ENCODE results near the gene C5orf22.
"Not testable (repeated sequence)": the region's sequence is repeated elsewhere in the genome, so short reads cannot be mapped to it uniquely, and the experiment has no call there.

DNA sequence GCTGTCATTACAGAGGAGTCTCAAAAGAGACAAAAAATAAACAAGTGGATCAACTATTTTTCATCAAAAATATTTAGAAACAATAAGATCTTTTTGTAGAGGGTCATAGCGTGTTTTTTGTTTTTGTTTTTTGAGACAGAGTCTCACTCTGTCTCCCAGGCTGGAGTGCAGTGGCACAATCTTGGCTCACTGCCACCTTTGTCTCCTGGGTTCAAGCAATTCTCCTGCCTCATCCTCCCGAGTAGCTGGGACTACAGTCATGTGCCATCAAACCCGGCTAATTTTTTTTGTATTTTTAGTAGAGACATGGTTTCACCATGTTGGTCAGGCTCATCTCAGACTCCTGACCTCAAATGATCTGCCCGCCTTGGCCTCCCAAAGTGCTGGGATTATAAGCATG is 70.2 kb downstream of the C5orf22 start:
- TF ChIP-seq, protein P1, sequence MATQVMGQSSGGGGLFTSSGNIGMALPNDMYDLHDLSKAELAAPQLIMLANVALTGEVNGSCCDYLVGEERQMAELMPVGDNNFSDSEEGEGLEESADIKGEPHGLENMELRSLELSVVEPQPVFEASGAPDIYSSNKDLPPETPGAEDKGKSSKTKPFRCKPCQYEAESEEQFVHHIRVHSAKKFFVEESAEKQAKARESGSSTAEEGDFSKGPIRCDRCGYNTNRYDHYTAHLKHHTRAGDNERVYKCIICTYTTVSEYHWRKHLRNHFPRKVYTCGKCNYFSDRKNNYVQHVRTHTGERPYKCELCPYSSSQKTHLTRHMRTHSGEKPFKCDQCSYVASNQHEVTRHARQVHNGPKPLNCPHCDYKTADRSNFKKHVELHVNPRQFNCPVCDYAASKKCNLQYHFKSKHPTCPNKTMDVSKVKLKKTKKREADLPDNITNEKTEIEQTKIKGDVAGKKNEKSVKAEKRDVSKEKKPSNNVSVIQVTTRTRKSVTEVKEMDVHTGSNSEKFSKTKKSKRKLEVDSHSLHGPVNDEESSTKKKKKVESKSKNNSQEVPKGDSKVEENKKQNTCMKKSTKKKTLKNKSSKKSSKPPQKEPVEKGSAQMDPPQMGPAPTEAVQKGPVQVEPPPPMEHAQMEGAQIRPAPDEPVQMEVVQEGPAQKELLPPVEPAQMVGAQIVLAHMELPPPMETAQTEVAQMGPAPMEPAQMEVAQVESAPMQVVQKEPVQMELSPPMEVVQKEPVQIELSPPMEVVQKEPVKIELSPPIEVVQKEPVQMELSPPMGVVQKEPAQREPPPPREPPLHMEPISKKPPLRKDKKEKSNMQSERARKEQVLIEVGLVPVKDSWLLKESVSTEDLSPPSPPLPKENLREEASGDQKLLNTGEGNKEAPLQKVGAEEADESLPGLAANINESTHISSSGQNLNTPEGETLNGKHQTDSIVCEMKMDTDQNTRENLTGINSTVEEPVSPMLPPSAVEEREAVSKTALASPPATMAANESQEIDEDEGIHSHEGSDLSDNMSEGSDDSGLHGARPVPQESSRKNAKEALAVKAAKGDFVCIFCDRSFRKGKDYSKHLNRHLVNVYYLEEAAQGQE (IDR thresholded peaks at IDR 0.05), result not testable (repeated sequence)
- TF ChIP-seq, protein P2, sequence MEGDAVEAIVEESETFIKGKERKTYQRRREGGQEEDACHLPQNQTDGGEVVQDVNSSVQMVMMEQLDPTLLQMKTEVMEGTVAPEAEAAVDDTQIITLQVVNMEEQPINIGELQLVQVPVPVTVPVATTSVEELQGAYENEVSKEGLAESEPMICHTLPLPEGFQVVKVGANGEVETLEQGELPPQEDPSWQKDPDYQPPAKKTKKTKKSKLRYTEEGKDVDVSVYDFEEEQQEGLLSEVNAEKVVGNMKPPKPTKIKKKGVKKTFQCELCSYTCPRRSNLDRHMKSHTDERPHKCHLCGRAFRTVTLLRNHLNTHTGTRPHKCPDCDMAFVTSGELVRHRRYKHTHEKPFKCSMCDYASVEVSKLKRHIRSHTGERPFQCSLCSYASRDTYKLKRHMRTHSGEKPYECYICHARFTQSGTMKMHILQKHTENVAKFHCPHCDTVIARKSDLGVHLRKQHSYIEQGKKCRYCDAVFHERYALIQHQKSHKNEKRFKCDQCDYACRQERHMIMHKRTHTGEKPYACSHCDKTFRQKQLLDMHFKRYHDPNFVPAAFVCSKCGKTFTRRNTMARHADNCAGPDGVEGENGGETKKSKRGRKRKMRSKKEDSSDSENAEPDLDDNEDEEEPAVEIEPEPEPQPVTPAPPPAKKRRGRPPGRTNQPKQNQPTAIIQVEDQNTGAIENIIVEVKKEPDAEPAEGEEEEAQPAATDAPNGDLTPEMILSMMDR (IDR thresholded peaks at IDR 0.05; ENCODE audit: low read depth, low read length, missing input control), result not testable (repeated sequence)
- not testable (repeated sequence) for TF ChIP-seq RAD21 (IDR thresholded peaks at IDR 0.05); JUND (IDR thresholded peaks at IDR 0.05); EGR1 (IDR thresholded peaks at IDR 0.05; ENCODE audit: low read depth in 2 of 2); HNF4G (IDR thresholded peaks at IDR 0.05)

All from liver (tissue), 3 donors.